H1 (cell line): ENCODE measurements around the gene COL26A1. TPM values are rescaled to one million over a fixed set of nuclear protein-coding genes. Genes with fewer than 3 reads are reported as not detected.

Source experiments
- CTCF ChIA-PET: fragments of 300-600 bp; sonication (Branson Sonifier 250); formaldehyde crosslinking; loops from one replicate; lab custom pipeline; 2021; ENCODE audit not compliant: partially characterized antibody; lab: Charles Lee
- POLR2A ChIA-PET: fragments of 300-600 bp; sonication (Branson Sonifier 250); formaldehyde crosslinking; loops from one replicate; lab custom pipeline; 2021; ENCODE audit warnings: inconsistent platforms; ENCODE audit not compliant: partially characterized antibody; lab: Charles Lee
- DNase-seq, 2 experiments: peaks; one replicate each; pipeline versions ENCODE4 v3.0.0 to v3.0.0-alpha.2; 2010 to 2022; ENCODE audit warnings: low spot score in 2 of 2, low read depth in 1 of 2, mixed read lengths in 1 of 2
- FAIRE-seq: peaks from 2 replicates; lab custom pipeline; 2011; peaks lifted over from hg19 to GRCh38; lab: Jason Lieb, UNC
- H2AFZ ChIP-seq: 2 replicates; pipeline ENCODE4 v1.8.1; 2012; ENCODE audit warnings: low read length, inconsistent platforms
- H2AK5ac ChIP-seq: 2 replicates; pipeline ENCODE4 v1.6.1; 2013; ENCODE audit warnings: low read depth, low read length
- H2BK120ac ChIP-seq: replicated peaks from 2 replicates; pipeline ENCODE3; 2013; ENCODE audit warnings: low read depth, low read length, inconsistent platforms
- H2BK12ac ChIP-seq: 2 replicates; pipeline ENCODE4 v1.6.1; 2013; ENCODE audit warnings: low read depth, low read length
- H2BK15ac ChIP-seq: 2 replicates; pipeline ENCODE4 v1.6.1; 2013; ENCODE audit warnings: low read length
- H2BK20ac ChIP-seq: 2 replicates; pipeline ENCODE4 v1.6.1; 2013; ENCODE audit warnings: low read length
- H2BK5ac ChIP-seq: 2 replicates; pipeline ENCODE4 v1.6.1; 2013; ENCODE audit warnings: low read depth, low read length
- H3K14ac ChIP-seq: 2 replicates; pipeline ENCODE4 v1.6.1; 2013; ENCODE audit warnings: inconsistent platforms; ENCODE audit not compliant: insufficient read length
- H3K18ac ChIP-seq: 2 replicates; pipeline ENCODE4 v1.6.1; 2013; ENCODE audit warnings: low read length; ENCODE audit errors: extremely low read depth
- H3K23ac ChIP-seq: 2 replicates; pipeline ENCODE4 v1.6.1; 2013; ENCODE audit warnings: inconsistent platforms; ENCODE audit not compliant: insufficient read length
- H3K23me2 ChIP-seq: 2 replicates; pipeline ENCODE4 v1.6.1; 2013; ENCODE audit warnings: low read depth, low read length
- H3K27ac ChIP-seq: 2 replicates; pipeline ENCODE4 v1.6.1; 2011; ENCODE audit warnings: low read depth, low read length, inconsistent platforms
- H3K27me3 ChIP-seq, 4 experiments: replicated peaks in 1 of 4; 1 replicate in 1 of 4; 2 replicates in 3 of 4; pipeline versions ENCODE4 v1.6.1 to v1.8.1; 2011 to 2013; ENCODE audit warnings: low read length in 3 of 4, mild to moderate bottlenecking in 3 of 4, inconsistent platforms in 2 of 4, mixed read lengths in 2 of 4, moderate library complexity in 1 of 4; ENCODE audit not compliant: control insufficient read depth in 3 of 4, insufficient read depth in 3 of 4; ENCODE audit errors: extremely low read depth in 1 of 4
- H3K36me3 ChIP-seq, 4 experiments: 2 replicates each; pipeline versions ENCODE4 v1.6.1 to v1.8.1; 2011 to 2013; ENCODE audit warnings: mild to moderate bottlenecking in 4 of 4, low read length in 3 of 4, moderate library complexity in 2 of 4, control low read depth in 1 of 4, inconsistent platforms in 1 of 4; ENCODE audit not compliant: insufficient read depth in 4 of 4, control insufficient read depth in 2 of 4
- H3K4ac ChIP-seq: replicated peaks from 2 replicates; pipeline ENCODE3; 2013; ENCODE audit warnings: low read length, low read depth, mixed read lengths, inconsistent platforms; ENCODE audit not compliant: insufficient read length
- H3K4me1 ChIP-seq, 4 experiments: replicated peaks in 1 of 4; 1 replicate in 1 of 4; 2 replicates in 3 of 4; pipeline versions ENCODE4 v1.6.1 to v1.8.1; 2011 to 2013; ENCODE audit warnings: low read length in 3 of 4, inconsistent platforms in 2 of 4, mixed read lengths in 1 of 4; ENCODE audit not compliant: insufficient read depth in 4 of 4, control insufficient read depth in 3 of 4
- H3K4me2 ChIP-seq, 2 experiments: 2 replicates each; pipeline versions ENCODE4 v1.6.1 to v1.8.1; 2011 to 2013; ENCODE audit warnings: low read depth in 2 of 2, low read length in 2 of 2, control low read depth in 1 of 2, inconsistent platforms in 1 of 2, mild to moderate bottlenecking in 1 of 2; ENCODE audit not compliant: insufficient read depth in 1 of 2
- H3K4me3 ChIP-seq, 4 experiments: fragments of 200-600, 300-600 bp in 1 of 4; sonication (generic), shearing (Covaris generic), sonication (Bioruptor Twin) in 1 of 4; 2 replicates each; pipeline versions ENCODE4 v1.5.1 to v1.8.1; 2011 to 2016; ENCODE audit warnings: low read length in 4 of 4, low read depth in 3 of 4, control low read depth in 2 of 4, inconsistent platforms in 2 of 4, mild to moderate bottlenecking in 2 of 4, mixed read lengths in 1 of 4, moderate library complexity in 1 of 4; ENCODE audit not compliant: insufficient read depth in 2 of 4; ENCODE audit errors: extremely low read depth in 1 of 4
- H3K56ac ChIP-seq: replicated peaks from 2 replicates; pipeline ENCODE3; 2013; ENCODE audit warnings: low read depth, mild to moderate bottlenecking, mixed read lengths, low read length, inconsistent platforms; ENCODE audit not compliant: insufficient read length
- H3K79me1 ChIP-seq: 2 replicates; pipeline ENCODE4 v1.6.1; 2013; ENCODE audit warnings: low read depth, low read length, control low read depth
- H3K79me2 ChIP-seq, 2 experiments: 2 replicates each; pipeline versions ENCODE4 v1.6.1 to v1.8.1; 2012 to 2013; ENCODE audit warnings: low read length in 2 of 2, mild to moderate bottlenecking in 2 of 2, inconsistent platforms in 1 of 2; ENCODE audit not compliant: insufficient read depth in 2 of 2, control insufficient read depth in 1 of 2
- H3K9ac ChIP-seq, 4 experiments: replicated peaks in 1 of 4; 1 replicate in 1 of 4; 2 replicates in 3 of 4; pipeline versions ENCODE4 v1.6.1 to v1.8.1; 2011 to 2013; ENCODE audit warnings: low read depth in 3 of 4, low read length in 3 of 4, control low read depth in 2 of 4, mild to moderate bottlenecking in 2 of 4, moderate library complexity in 2 of 4, inconsistent platforms in 1 of 4; ENCODE audit errors: extremely low read depth in 1 of 4
- H3K9me3 ChIP-seq, 2 experiments: 2 replicates each; pipeline versions ENCODE4 v1.6.1 to v1.8.1; 2012 to 2013; ENCODE audit warnings: mild to moderate bottlenecking in 2 of 2, moderate library complexity in 2 of 2, control low read depth in 1 of 2, inconsistent platforms in 1 of 2, low read depth in 1 of 2, low read length in 1 of 2, mixed read lengths in 1 of 2; ENCODE audit not compliant: insufficient read depth in 2 of 2
- H4K20me1 ChIP-seq, 2 experiments: replicated peaks in 1 of 2; 2 replicates each; pipeline versions ENCODE3 to v1.8.1; 2011 to 2013; ENCODE audit warnings: inconsistent platforms in 2 of 2, low read length in 2 of 2, mild to moderate bottlenecking in 1 of 2; ENCODE audit not compliant: insufficient read depth in 2 of 2, control insufficient read depth in 1 of 2
- H4K5ac ChIP-seq: 2 replicates; pipeline ENCODE4 v1.6.1; 2013; ENCODE audit warnings: low read length, low read depth, mixed read lengths, inconsistent platforms; ENCODE audit not compliant: insufficient read length
- H4K8ac ChIP-seq: 2 replicates; pipeline ENCODE4 v1.8.0; 2013; ENCODE audit warnings: mild to moderate bottlenecking, moderate library complexity, low read length, inconsistent platforms; ENCODE audit not compliant: insufficient read depth; ENCODE audit errors: extremely low read depth
- H4K91ac ChIP-seq: replicated peaks from 2 replicates; pipeline ENCODE3; 2013; ENCODE audit warnings: low read length, mixed read lengths, inconsistent platforms; ENCODE audit not compliant: insufficient read length
- ATF2 ChIP-seq: IDR thresholded peaks from 2 replicates; pipeline ENCODE4 v1.6.1; 2012; ENCODE audit warnings: low read length, inconsistent platforms
- BCL11A ChIP-seq, 2 experiments: IDR thresholded peaks; one replicate each; pipeline ENCODE4 v1.6.1; 2011; ENCODE audit warnings: low read depth in 2 of 2, low read length in 2 of 2, mild to moderate bottlenecking in 2 of 2
- E2F6 ChIP-seq: IDR thresholded peaks from 2 replicates; pipeline ENCODE4 v1.6.1; 2012; ENCODE audit warnings: inconsistent platforms
- EZH2 ChIP-seq: fragments of 200-600 bp; sonication (generic); IDR thresholded peaks from 2 replicates; pipeline ENCODE4 v1.7.1; 2012; ENCODE audit warnings: low read depth, mild to moderate bottlenecking, moderate library complexity, low read length, inconsistent platforms; ENCODE audit not compliant: severe bottlenecking
- GABPA ChIP-seq: IDR thresholded peaks from 2 replicates; pipeline ENCODE4 v1.6.1; 2011; ENCODE audit warnings: mild to moderate bottlenecking, low read length, moderate library complexity, borderline replicate concordance; ENCODE audit not compliant: insufficient read depth
- GTF2F1 ChIP-seq: IDR thresholded peaks from 2 replicates; pipeline ENCODE4 v1.6.1; 2012; ENCODE audit warnings: low read depth, low read length, improper control_type of control experiment, borderline replicate concordance
- HDAC6 ChIP-seq: IDR thresholded peaks from one replicate; pipeline ENCODE4 v1.7.1; 2012; ENCODE audit warnings: low read depth, mild to moderate bottlenecking, inconsistent platforms, low read length, moderate library complexity
- JUN ChIP-seq: IDR thresholded peaks from 2 replicates; pipeline ENCODE4 v1.6.1; 2011; ENCODE audit warnings: low read depth, mild to moderate bottlenecking, improper control_type of control experiment, low read length
- POLR2A ChIP-seq, 2 experiments: IDR thresholded peaks; 1 replicate in 1 of 2; 2 replicates in 1 of 2; pipeline ENCODE4 v1.6.1; 2011; ENCODE audit warnings: low read depth in 2 of 2, low read length in 2 of 2, mild to moderate bottlenecking in 2 of 2; ENCODE audit errors: control extremely low read depth in 1 of 2
- POU5F1 ChIP-seq: IDR thresholded peaks from 2 replicates; pipeline ENCODE4 v1.6.1; 2011; ENCODE audit warnings: low read depth, mild to moderate bottlenecking, low read length, moderate library complexity
- RFX5 ChIP-seq: IDR thresholded peaks from 2 replicates; pipeline ENCODE4 v1.6.1; 2011; ENCODE audit warnings: low read depth, low read length, improper control_type of control experiment, borderline replicate concordance
- WGBS, 2 experiments: shearing (Covaris generic) in 1 of 2; methylation state at CpG; one replicate each; pipeline versions ENCODE4 v1.1.6 to v1.1.7; 2013 to 2015; ENCODE audit warnings: low lambda C conversion rate in 2 of 2, mixed read lengths in 2 of 2, inconsistent platforms in 1 of 2, low coverage in 1 of 2, missing lambda C conversion rate in 1 of 2; ENCODE audit not compliant: insufficient replicate concordance in 2 of 2, insufficient coverage in 1 of 2, insufficient read length in 1 of 2; ENCODE audit errors: extremely low coverage in 1 of 2, missing lambda C conversion rate in 1 of 2; 5-methylcytosine and 5-hydroxymethylcytosine counted together
- polyA plus RNA-seq, 7 experiments: library from polyadenylated mRNA; depleted of rRNA in 3 of 7; stranded (reverse) in 5 of 7; unstranded in 2 of 7; fragments of >200 nt in 5 of 7; fragments of 200-250 nt in 2 of 7; gene quantifications; 1 replicate in 5 of 7; 2 replicates in 1 of 7; 4 replicates in 1 of 7; pipeline versions ENCODE4 v1.2.1 to v1.2.3, GENCODE V29; 2011 to 2013; ENCODE audit warnings: missing spikeins in 2 of 7, mixed read lengths in 2 of 7
- total RNA-seq: library from RNA; stranded (reverse); fragmentation: NEBNext Ultra II Directional; extraction: Animal tissue kit (Norgen Biotek cat#: 25700); gene quantifications from 2 replicates; pipeline ENCODE4 v1.2.1, GENCODE V29; 2021

COL26A1 gene
- total and polyA plus RNA-seq, 2 of the 8 experiments (the other 6 are each of a cell fraction or from before 2014, with no cell fraction given): 51.1 to 68.8 TPM

GRCh38 chr7:101501351-101501750 is 138.7 kb downstream of the COL26A1 start:
- Histone ChIP-seq H3K4ac (no peak overlapping the region), H4K20me1 (peaks cover 2 to 7% of the 10 kb centered on the region in 2 experiments), H2BK12ac (0 out of 2 replicates have a peak overlapping the region, but pooled peaks have one; percentile 75), H3K79me1 (peaks cover 2% of the 10 kb centered on the region), H3K9me3 (no peaks in the 10 kb centered on the region), H3K4me1 (peaks cover 2 to 15% (median 3%) of the 10 kb centered on the region in 4 experiments; a peak in 6 of 7 replicates), H3K9ac (no peak overlapping the region), H3K27me3 (no peaks in the 10 kb centered on the region), H3K36me3 (no peaks in the 10 kb centered on the region), H3K79me2 (no peaks in the 10 kb centered on the region), H3K56ac (no peak overlapping the region), H3K23ac (no peak overlapping the region), H3K4me2 (no peak overlapping the region), H2BK20ac (no peak overlapping the region), H2BK5ac (peak overlapping the region; percentile 71; the same call in 1 of the 2 replicates), H2AFZ (no peak overlapping the region), H4K8ac (no peak overlapping the region), H4K5ac (no peak overlapping the region), H2BK120ac (no peak overlapping the region), H2BK15ac (peak overlapping the region; percentile 82; the same call in 1 of the 2 replicates), H3K27ac (no peak overlapping the region), H3K4me3 (no peak overlapping the region), H2AK5ac (no peak overlapping the region), H3K23me2 (peaks cover 2% of the 10 kb centered on the region; the same call in 1 of the 2 replicates), H3K18ac (no peak overlapping the region), H3K14ac (no peak overlapping the region), H4K91ac (peak overlapping the region; percentile 55)
- CTCF ChIA-PET: interaction anchor here (0.7 to 1.9 kb wide), 3 partner anchors 16 to 180 kb away, joined by 3 to 6 read pairs (median 3); partner anchors contain the start of gene IFT22
- FAIRE-seq: no peak
- POLR2A ChIA-PET: interaction anchor here (0.8 to 1.3 kb wide), 3 partner anchors 8 to 206 kb away, joined by 3 read pairs; no protein-coding TSS in a partner anchor
- 97% methylated on average over 2 of the region's 2 CpGs; no CpG with 5 or more reads in 1 of the 2 experiments for whole genome bisulfite sequencing, 2 experiments
- no peak for DNase-seq
- no peak for TF ChIP-seq HDAC6
- TF ChIP-seq GTF2F1: no peak
- TF ChIP-seq EZH2: no peak
- TF ChIP-seq POU5F1: no peak
- TF ChIP-seq ATF2: no peak
- no peak for TF ChIP-seq E2F6
- TF ChIP-seq POLR2A (IDR thresholded peaks at IDR 0.05; ENCODE audit: control extremely low read depth in 1 of 2, low read depth in 2 of 2, low read length in 2 of 2): no peak
- TF ChIP-seq GABPA: no peak
- no peak for TF ChIP-seq JUN
- no peak for TF ChIP-seq RFX5
- TF ChIP-seq BCL11A (IDR thresholded peaks at IDR 0.05; ENCODE audit: low read depth in 2 of 2, low read length in 2 of 2): no peak
